PC-9 (cell line): ENCODE data around the gene WBP1L. TPM values are rescaled to one million over a fixed set of nuclear protein-coding genes. Genes with fewer than 3 reads are reported as not detected.
"Not testable (repeated sequence)": the region's sequence is repeated elsewhere in the genome, so short reads cannot be mapped to it uniquely, and the experiment has no call there.

Source experiments
- BruUV-seq: library from RNA; stranded (reverse); fragments of 400-500 nt; replicated peaks from 2 replicates; lab custom pipeline; 2021; lab: Mats Ljungman, UMichigan
- CTCF ChIA-PET: fragments of 300-600 bp; sonication (Branson Sonifier 250); formaldehyde crosslinking; loops from one replicate; lab custom pipeline; 2022; ENCODE audit warnings: antibody characterized with exemption; lab: Charles Lee
- POLR2A ChIA-PET: fragments of 300-600 bp; sonication (Branson Sonifier 250); formaldehyde crosslinking; loops from one replicate; lab custom pipeline; 2022; ENCODE audit warnings: antibody characterized with exemption; ENCODE audit not compliant: unreplicated experiment; lab: Charles Lee
- DNase-seq, 2 experiments: peaks; one replicate each; pipeline versions ENCODE4 v3.0.0 to v3.0.0-alpha.2; 2015 to 2022; ENCODE audit warnings: mixed read lengths in 1 of 2
- H2AFZ ChIP-seq: fragments of 200-600 bp; sonication (generic); 2 replicates; pipeline ENCODE4 v1.8.1; 2017; ENCODE audit warnings: antibody characterized with exemption
- H3F3A ChIP-seq: fragments of 200-600 bp; sonication (generic); 2 replicates; pipeline ENCODE4 v1.8.1; 2017; ENCODE audit warnings: antibody characterized with exemption, mild to moderate bottlenecking, low read depth; ENCODE audit not compliant: insufficient read depth
- H3K27ac ChIP-seq: fragments of 200-600 bp; sonication (generic); 2 replicates; pipeline ENCODE4 v1.6.1; 2016; ENCODE audit warnings: mixed run types
- H3K27me3 ChIP-seq: fragments of 200-600 bp; sonication (generic); 2 replicates; pipeline ENCODE4 v1.6.1; 2016; ENCODE audit warnings: low read depth, mixed run types; ENCODE audit not compliant: insufficient read depth
- H3K36me3 ChIP-seq: fragments of 200-600 bp; sonication (generic); 2 replicates; pipeline ENCODE4 v1.6.1; 2016; ENCODE audit warnings: low read depth, mixed run types
- H3K4me1 ChIP-seq: fragments of 200-600 bp; sonication (generic); replicated peaks from 2 replicates; pipeline ENCODE4 v1.6.1; 2016; ENCODE audit warnings: mixed run types; ENCODE audit not compliant: insufficient read depth
- H3K4me2 ChIP-seq: fragments of 200-600 bp; sonication (generic); 2 replicates; pipeline ENCODE4 v1.6.1; 2017; ENCODE audit warnings: mixed run types
- H3K4me3 ChIP-seq: fragments of 200-600 bp; sonication (generic); 2 replicates; pipeline ENCODE4 v1.6.1; 2016; ENCODE audit warnings: mixed run types
- H3K79me2 ChIP-seq: fragments of 200-600 bp; sonication (generic); 2 replicates; pipeline ENCODE4 v1.6.1; 2017; ENCODE audit warnings: low read depth, mixed run types
- H3K9me2 ChIP-seq: fragments of 200-600 bp; sonication (generic); 2 replicates; pipeline ENCODE4 v1.8.1; 2017; ENCODE audit warnings: mild to moderate bottlenecking; ENCODE audit not compliant: insufficient read depth
- H3K9me3 ChIP-seq: fragments of 200-600 bp; sonication (generic); 2 replicates; pipeline ENCODE4 v1.8.1; 2016; ENCODE audit warnings: low read depth; ENCODE audit not compliant: insufficient read depth
- H4K20me1 ChIP-seq: fragments of 200-600 bp; sonication (generic); 2 replicates; pipeline ENCODE4 v1.8.1; 2017; ENCODE audit not compliant: insufficient read depth
- CTCF ChIP-seq: fragments of 200-600 bp; sonication (generic); conservative IDR thresholded peaks from 2 replicates; pipeline ENCODE4 v1.6.1; 2017; ENCODE audit warnings: mixed run types, antibody characterized with exemption, mild to moderate bottlenecking, moderate library complexity
- EZH2 ChIP-seq: fragments of 200-600 bp; sonication (generic); IDR thresholded peaks from 2 replicates; pipeline ENCODE4 v1.8.0; 2017; ENCODE audit warnings: antibody characterized with exemption, low read depth
- intact Hi-C: fragments of 100-400 bp; cut with micrococcal nuclease; formaldehyde crosslinking; loops from one replicate; pipeline ENCODE4 v1.10.0; 2022; ENCODE audit not compliant: unreplicated experiment
- total RNA-seq: library from RNA; stranded (reverse); gene quantifications from 2 replicates; pipeline ENCODE4 v1.2.3, GENCODE V29; 2021

The WBP1L gene
- total RNA-seq, 1 experiment from 2014 or later = 19.7 TPM

- Histone ChIP-seq H3K4me3 (no peak overlapping the region), H3K27ac (no peak overlapping the region), H3K79me2 (peaks cover 2% of the 10 kb centered on the region), H4K20me1 (no peaks in the 10 kb centered on the region), H3K9me2 (no peaks in the 10 kb centered on the region), H3K4me2 (no peak overlapping the region), H3K27me3 (no peaks in the 10 kb centered on the region), H2AFZ (no peak overlapping the region), H3K9me3 (no peaks in the 10 kb centered on the region), H3K4me1 (no peaks in the 10 kb centered on the region), H3F3A (no peaks in the 10 kb centered on the region), H3K36me3 (no peaks in the 10 kb centered on the region)
- intact Hi-C loops = no loop called here
- no peak for TF ChIP-seq EZH2
- no peak for TF ChIP-seq CTCF
- ChIA-PET POLR2A (no interaction called here), CTCF (interaction anchor here (0.6 to 0.7 kb wide), 2 partner anchors 51 to 501 kb away, joined by 3 to 4 read pairs; partner anchors contain the start of gene PCGF6)
- no TSS peak for BruUV-seq
- no peak for DNase-seq
These were observed 106.3 kb downstream of the WBP1L start for GRCh38 chr10:102850025-102850518.

GRCh38 chr10:102853237-102853636 lies 109.5 kb downstream of the WBP1L start:
- H3K4me3 ChIP-seq, H3K9me3 ChIP-seq, H3F3A ChIP-seq, POLR2A ChIA-PET, intact Hi-C loops, H3K27me3 ChIP-seq, H3K4me2 ChIP-seq, H3K36me3 ChIP-seq, H3K27ac ChIP-seq, H3K79me2 ChIP-seq, H2AFZ ChIP-seq, DNase-seq, BruUV-seq, CTCF ChIA-PET, H4K20me1 ChIP-seq, H3K4me1 ChIP-seq, H3K9me2 ChIP-seq: not testable (repeated sequence)

GRCh38 chr10:102855731-102856436 lies 112.1 kb downstream of the WBP1L start:
- CTCF ChIA-PET, H3K4me1 ChIP-seq, POLR2A ChIA-PET, H3K27me3 ChIP-seq, H3K27ac ChIP-seq, intact Hi-C loops, H3K36me3 ChIP-seq, H4K20me1 ChIP-seq, H2AFZ ChIP-seq, H3K9me3 ChIP-seq, H3K79me2 ChIP-seq, BruUV-seq, H3F3A ChIP-seq, H3K4me3 ChIP-seq, H3K9me2 ChIP-seq: not testable (repeated sequence)
- H3K4me2 ChIP-seq = peak overlapping the region; percentile 38; the same call in 1 of the 2 replicates
- DNase-seq = peak in 1 of 2 experiments; percentile 48

GRCh38 chr10:102856758-102857424 lies 113.1 kb downstream of the WBP1L start:
- no peak overlapping the region for H3K27ac ChIP-seq
- CTCF ChIA-PET = no interaction called here
- H3K4me2 ChIP-seq = no peak overlapping the region
- H3K36me3 ChIP-seq = no peaks in the 10 kb centered on the region
- no peaks in the 10 kb centered on the region for H3K4me1 ChIP-seq
- no peak for DNase-seq
- H3K79me2 ChIP-seq = peaks cover 7% of the 10 kb centered on the region
- H3K9me3 ChIP-seq = no peaks in the 10 kb centered on the region
- intact Hi-C loops = no loop called here
- H3K27me3 ChIP-seq = no peaks in the 10 kb centered on the region
- POLR2A ChIA-PET = no interaction called here
- TF ChIP-seq EZH2 = no peak
- no peak for TF ChIP-seq CTCF
- no peaks in the 10 kb centered on the region for H4K20me1 ChIP-seq
- no peaks in the 10 kb centered on the region for H3K9me2 ChIP-seq
- no peaks in the 10 kb centered on the region for H3F3A ChIP-seq
- H3K4me3 ChIP-seq = no peak overlapping the region
- no TSS peak for BruUV-seq
- no peak overlapping the region for H2AFZ ChIP-seq
